ENCODE results near the gene CSNK1G3.

Gene CSNK1G3

DNA sequence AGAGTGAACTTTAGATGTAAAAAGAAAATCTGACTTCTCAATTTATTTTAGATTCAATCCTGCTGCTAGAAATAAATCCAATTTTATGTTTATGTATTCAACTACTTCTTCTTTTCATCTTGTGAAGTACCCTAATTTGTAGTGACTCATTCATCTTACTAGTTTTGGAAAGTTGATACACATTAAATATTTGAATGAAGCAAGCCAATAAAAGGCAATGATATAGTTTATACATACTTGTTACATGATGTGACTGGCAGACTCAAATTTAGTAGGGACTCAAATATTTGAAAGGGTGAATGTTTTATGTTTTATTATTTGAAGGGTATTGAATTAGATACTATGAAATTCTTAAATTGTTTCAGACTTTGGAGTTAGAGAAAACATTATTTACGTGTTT is 34.7 kb downstream of the CSNK1G3 start:
- H3K79me2 ChIP-seq (ENCODE audit: insufficient read depth, low read length), result peaks cover 56% of the 10 kb centered on the region
- H3K4me2 ChIP-seq (ENCODE audit: low read length), result no peak overlapping the region
- H3F3A ChIP-seq (ENCODE audit: insufficient read depth, low read length), result no peaks in the 10 kb centered on the region
- no peaks in the 10 kb centered on the region for H3K27me3 ChIP-seq (ENCODE audit: insufficient read depth, low read length)
- H3K36me3 ChIP-seq (ENCODE audit: insufficient read depth, low read length), result peaks cover 14% of the 10 kb centered on the region; the same call in 1 of the 2 replicates
- H3K9me2 ChIP-seq (ENCODE audit: low read depth, low read length), result no peaks in the 10 kb centered on the region
- no peaks in the 10 kb centered on the region for H3K9me3 ChIP-seq (ENCODE audit: low read length)
- TF ChIP-seq, protein P1, sequence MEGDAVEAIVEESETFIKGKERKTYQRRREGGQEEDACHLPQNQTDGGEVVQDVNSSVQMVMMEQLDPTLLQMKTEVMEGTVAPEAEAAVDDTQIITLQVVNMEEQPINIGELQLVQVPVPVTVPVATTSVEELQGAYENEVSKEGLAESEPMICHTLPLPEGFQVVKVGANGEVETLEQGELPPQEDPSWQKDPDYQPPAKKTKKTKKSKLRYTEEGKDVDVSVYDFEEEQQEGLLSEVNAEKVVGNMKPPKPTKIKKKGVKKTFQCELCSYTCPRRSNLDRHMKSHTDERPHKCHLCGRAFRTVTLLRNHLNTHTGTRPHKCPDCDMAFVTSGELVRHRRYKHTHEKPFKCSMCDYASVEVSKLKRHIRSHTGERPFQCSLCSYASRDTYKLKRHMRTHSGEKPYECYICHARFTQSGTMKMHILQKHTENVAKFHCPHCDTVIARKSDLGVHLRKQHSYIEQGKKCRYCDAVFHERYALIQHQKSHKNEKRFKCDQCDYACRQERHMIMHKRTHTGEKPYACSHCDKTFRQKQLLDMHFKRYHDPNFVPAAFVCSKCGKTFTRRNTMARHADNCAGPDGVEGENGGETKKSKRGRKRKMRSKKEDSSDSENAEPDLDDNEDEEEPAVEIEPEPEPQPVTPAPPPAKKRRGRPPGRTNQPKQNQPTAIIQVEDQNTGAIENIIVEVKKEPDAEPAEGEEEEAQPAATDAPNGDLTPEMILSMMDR (IDR thresholded peaks at IDR 0.05; ENCODE audit: low read length), result no peak
- TF ChIP-seq EZH2 (IDR thresholded peaks at IDR 0.05; ENCODE audit: borderline replicate concordance, low read length), result no peak
- H3K27ac ChIP-seq (ENCODE audit: low read depth, low read length, poor library complexity, severe bottlenecking), result peak overlapping the region; percentile 40
- H3K4me1 ChIP-seq (ENCODE audit: insufficient read depth, low read length, severe bottlenecking), result peaks cover 84% of the 10 kb centered on the region
- no peak overlapping the region for H3K9ac ChIP-seq (ENCODE audit: low read length)
- no peaks in the 10 kb centered on the region for H4K20me1 ChIP-seq (ENCODE audit: insufficient read depth, low read length)
- no peak overlapping the region for H2AFZ ChIP-seq (ENCODE audit: low read length)
- no peak overlapping the region for H3K4me3 ChIP-seq (ENCODE audit: low read depth, low read length, poor library complexity, severe bottlenecking)

DNA sequence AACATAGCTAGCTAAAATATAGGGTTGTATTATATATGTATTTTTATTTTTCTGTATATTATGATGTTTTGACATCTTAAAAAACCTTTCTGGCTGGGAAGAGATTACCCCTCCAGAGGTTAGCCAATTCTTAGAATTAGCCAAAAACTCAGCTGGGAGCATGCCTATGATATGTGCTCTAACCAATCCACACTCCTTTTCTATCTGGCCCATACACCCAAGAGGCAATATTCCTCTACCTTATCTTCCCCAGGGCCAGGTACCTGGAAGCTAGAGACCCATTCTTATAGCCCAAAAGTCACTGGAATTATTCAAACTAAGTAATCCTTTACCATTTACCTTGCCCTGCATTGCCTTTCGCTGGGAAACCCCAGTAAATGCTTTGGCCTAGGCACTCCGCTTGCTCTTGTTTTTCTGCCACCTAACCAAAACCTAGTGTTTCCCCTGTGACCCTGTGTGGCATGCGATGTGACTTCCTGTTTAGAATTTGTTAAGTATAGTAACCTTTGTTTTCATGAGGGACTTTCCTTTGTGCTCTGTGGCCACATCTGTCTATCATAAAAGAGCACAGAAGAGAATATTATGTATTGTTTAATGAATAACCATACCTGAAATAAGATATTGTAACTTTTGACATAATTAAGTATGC is 37.4 kb downstream of the CSNK1G3 start:
- TF ChIP-seq, protein P1 (IDR thresholded peaks at IDR 0.05; ENCODE audit: low read length), result no peak
- TF ChIP-seq EZH2 (IDR thresholded peaks at IDR 0.05; ENCODE audit: borderline replicate concordance, low read length), result no peak
- Histone ChIP-seq H3K27me3 (ENCODE audit: insufficient read depth, low read length) (no peaks in the 10 kb centered on the region), H3K9me3 (ENCODE audit: low read length) (no peaks in the 10 kb centered on the region), H3K4me1 (ENCODE audit: insufficient read depth, low read length, severe bottlenecking) (peaks cover 59% of the 10 kb centered on the region), H3K79me2 (ENCODE audit: insufficient read depth, low read length) (peaks cover 33% of the 10 kb centered on the region), H3K9ac (ENCODE audit: low read length) (peak overlapping the region; percentile 40), H3K9me2 (ENCODE audit: low read depth, low read length) (no peaks in the 10 kb centered on the region), H3F3A (ENCODE audit: insufficient read depth, low read length) (no peaks in the 10 kb centered on the region), H4K20me1 (ENCODE audit: insufficient read depth, low read length) (no peaks in the 10 kb centered on the region), H2AFZ (ENCODE audit: low read length) (no peak overlapping the region), H3K36me3 (ENCODE audit: insufficient read depth, low read length) (peaks cover 14% of the 10 kb centered on the region; the same call in 1 of the 2 replicates), H3K4me2 (ENCODE audit: low read length) (peak overlapping the region; percentile 65), H3K4me3 (ENCODE audit: low read depth, low read length, poor library complexity, severe bottlenecking) (peak overlapping the region; percentile 28), H3K27ac (ENCODE audit: low read depth, low read length, poor library complexity, severe bottlenecking) (peak overlapping the region; percentile 97)

DNA sequence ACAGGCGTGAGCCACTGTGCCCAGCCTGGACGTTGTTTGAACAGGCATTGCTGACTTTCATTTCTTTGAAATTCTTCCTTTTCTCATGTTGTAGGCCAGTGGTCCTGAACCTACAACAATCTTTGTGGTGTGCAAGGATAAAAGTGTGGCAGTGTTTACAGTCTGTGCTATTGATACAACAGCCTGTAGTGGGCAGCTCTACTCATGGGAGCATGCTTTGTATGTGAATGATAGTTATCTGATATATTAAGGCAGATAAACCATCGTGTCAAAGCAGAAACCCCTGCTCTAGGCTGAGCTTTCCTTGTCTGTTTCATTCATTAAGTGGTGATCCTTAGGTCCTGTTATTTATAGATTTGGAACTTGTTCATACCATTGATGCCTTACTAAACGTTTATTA is 42.6 kb downstream of the CSNK1G3 start:
- H3F3A ChIP-seq (ENCODE audit: insufficient read depth, low read length), result no peaks in the 10 kb centered on the region
- no peak overlapping the region for H3K27ac ChIP-seq (ENCODE audit: low read depth, low read length, poor library complexity, severe bottlenecking)
- no peaks in the 10 kb centered on the region for H3K9me2 ChIP-seq (ENCODE audit: low read depth, low read length)
- H2AFZ ChIP-seq (ENCODE audit: low read length), result no peak overlapping the region
- peaks cover 14% of the 10 kb centered on the region for H3K4me1 ChIP-seq (ENCODE audit: insufficient read depth, low read length, severe bottlenecking)
- no peaks in the 10 kb centered on the region for H3K27me3 ChIP-seq (ENCODE audit: insufficient read depth, low read length)
- TF ChIP-seq EZH2 (IDR thresholded peaks at IDR 0.05; ENCODE audit: borderline replicate concordance, low read length), result no peak
- TF ChIP-seq, protein P1 (IDR thresholded peaks at IDR 0.05; ENCODE audit: low read length), result peak; percentile 12; the same call in 1 of the 2 replicates
- peaks cover 24% of the 10 kb centered on the region for H3K36me3 ChIP-seq (ENCODE audit: insufficient read depth, low read length)
- peaks cover 13% of the 10 kb centered on the region for H3K79me2 ChIP-seq (ENCODE audit: insufficient read depth, low read length)
- H3K9ac ChIP-seq (ENCODE audit: low read length), result no peak overlapping the region
- H3K9me3 ChIP-seq (ENCODE audit: low read length), result no peaks in the 10 kb centered on the region
- H3K4me3 ChIP-seq (ENCODE audit: low read depth, low read length, poor library complexity, severe bottlenecking), result no peak overlapping the region
- no peak overlapping the region for H3K4me2 ChIP-seq (ENCODE audit: low read length)
- H4K20me1 ChIP-seq (ENCODE audit: insufficient read depth, low read length), result no peaks in the 10 kb centered on the region
